Measurements from ENCODE around the gene EFR3B.
A peak's percentile ranks its signal among the peaks of the same experiment; 100 is the strongest.

EFR3B gene

GRCh38 chr2:25197336-25198208 lies 155.7 kb downstream of the EFR3B start:
- H3K4me3 Mint-ChIP-seq = no peak overlapping the region
- no peak overlapping the region for H3K27ac Mint-ChIP-seq
- peaks cover 13% of the 10 kb centered on the region for H3K27me3 Mint-ChIP-seq (ENCODE audit: low read depth, poor library complexity)
- DNase-seq = no peak
- TF ChIP-seq CTCF (IDR thresholded peaks at IDR 0.05) = no peak
- H3K9me3 Mint-ChIP-seq = no peaks in the 10 kb centered on the region
- H3K4me1 Mint-ChIP-seq = peaks cover 17% of the 10 kb centered on the region
- H3K36me3 Mint-ChIP-seq (ENCODE audit: low read depth) = no peaks in the 10 kb centered on the region

DNA sequence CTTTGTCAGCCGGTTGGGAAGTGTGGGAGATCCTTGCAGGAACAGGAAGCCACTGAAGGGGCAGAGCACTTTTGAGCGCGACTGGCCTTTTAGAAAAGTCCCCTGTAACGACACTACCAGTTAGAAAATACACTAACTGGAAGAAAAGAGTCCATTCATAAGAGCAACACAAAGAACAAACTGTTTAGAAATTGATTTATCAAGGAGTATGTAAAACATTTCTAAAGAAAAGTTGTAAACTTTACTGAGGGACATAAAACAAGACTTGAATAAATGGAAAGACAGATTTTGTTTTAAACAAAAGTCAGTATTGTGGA lies 156.3 kb downstream of the EFR3B start:
- Mint-ChIP-seq H3K4me3 (no peak overlapping the region), H3K9me3 (no peaks in the 10 kb centered on the region), H3K27ac (no peak overlapping the region), H3K27me3 (ENCODE audit: low read depth, poor library complexity) (peaks cover 13% of the 10 kb centered on the region), H3K4me1 (peaks cover 17% of the 10 kb centered on the region), H3K36me3 (ENCODE audit: low read depth) (no peaks in the 10 kb centered on the region)
- no peak for TF ChIP-seq CTCF (IDR thresholded peaks at IDR 0.05)
- no peak for DNase-seq

- Mint-ChIP-seq H3K9me3 (no peaks in the 10 kb centered on the region), H3K27ac (peak overlapping the region; percentile 8), H3K4me3 (no peak overlapping the region), H3K4me1 (peaks cover 17% of the 10 kb centered on the region), H3K27me3 (ENCODE audit: low read depth, poor library complexity) (peaks cover 13% of the 10 kb centered on the region), H3K36me3 (ENCODE audit: low read depth) (no peaks in the 10 kb centered on the region)
- TF ChIP-seq CTCF (IDR thresholded peaks at IDR 0.05) = no peak
- no peak for DNase-seq
Measured at GRCh38 chr2:25198576-25198975, 156.7 kb downstream of the EFR3B start.

DNA sequence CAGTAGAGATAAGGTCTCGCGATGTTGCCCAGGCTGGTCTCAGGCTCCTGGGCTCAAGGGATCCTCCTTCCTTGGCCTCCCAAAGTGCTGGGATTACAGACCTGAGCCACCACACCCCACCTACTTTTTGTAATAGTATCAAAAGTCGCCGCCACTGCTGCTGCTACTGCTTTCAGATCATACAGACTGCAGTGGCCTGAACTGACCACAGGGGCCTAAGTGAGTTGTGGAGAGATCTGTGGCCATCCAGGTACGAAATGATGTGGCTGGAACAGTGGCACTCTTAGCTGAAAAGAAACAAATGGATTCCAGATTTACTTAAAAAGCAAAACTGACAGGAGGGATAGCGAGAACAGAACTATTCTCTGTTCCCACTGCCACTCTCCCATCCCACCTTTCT lies 159.4 kb downstream of the EFR3B start:
- Mint-ChIP-seq H3K36me3 (ENCODE audit: low read depth) (no peaks in the 10 kb centered on the region), H3K9me3 (no peaks in the 10 kb centered on the region), H3K27ac (no peak overlapping the region), H3K4me3 (no peak overlapping the region), H3K4me1 (peaks cover 13% of the 10 kb centered on the region), H3K27me3 (ENCODE audit: low read depth, poor library complexity) (peaks cover 9% of the 10 kb centered on the region)
- no peak for DNase-seq
- TF ChIP-seq CTCF (IDR thresholded peaks at IDR 0.05) = peak; percentile 26

DNA sequence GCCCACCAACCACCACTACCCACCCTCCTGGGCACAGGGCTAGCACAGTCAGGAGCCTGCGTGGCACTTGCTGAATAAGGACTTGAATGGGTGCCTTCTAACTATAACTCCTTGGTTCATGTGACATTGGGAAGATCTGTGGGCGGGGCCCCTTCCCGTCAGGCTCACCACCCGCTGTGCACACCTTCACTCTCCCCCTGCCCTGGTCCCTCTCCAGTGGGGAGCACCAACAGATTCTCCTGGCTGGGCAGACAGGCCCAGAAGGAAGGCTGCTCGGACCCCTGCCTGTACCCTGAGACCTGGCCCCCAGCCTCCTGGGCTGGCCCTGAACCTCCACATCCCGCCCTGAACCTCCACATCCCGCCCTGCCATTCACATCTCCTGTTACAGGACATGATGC lies 159.9 kb downstream of the EFR3B start:
- Mint-ChIP-seq H3K27ac (no peak overlapping the region), H3K9me3 (no peaks in the 10 kb centered on the region), H3K4me3 (no peak overlapping the region), H3K4me1 (peaks cover 13% of the 10 kb centered on the region), H3K27me3 (ENCODE audit: low read depth, poor library complexity) (peaks cover 9% of the 10 kb centered on the region), H3K36me3 (ENCODE audit: low read depth) (no peaks in the 10 kb centered on the region)
- no peak for TF ChIP-seq CTCF (IDR thresholded peaks at IDR 0.05)
- DNase-seq = no peak

DNA sequence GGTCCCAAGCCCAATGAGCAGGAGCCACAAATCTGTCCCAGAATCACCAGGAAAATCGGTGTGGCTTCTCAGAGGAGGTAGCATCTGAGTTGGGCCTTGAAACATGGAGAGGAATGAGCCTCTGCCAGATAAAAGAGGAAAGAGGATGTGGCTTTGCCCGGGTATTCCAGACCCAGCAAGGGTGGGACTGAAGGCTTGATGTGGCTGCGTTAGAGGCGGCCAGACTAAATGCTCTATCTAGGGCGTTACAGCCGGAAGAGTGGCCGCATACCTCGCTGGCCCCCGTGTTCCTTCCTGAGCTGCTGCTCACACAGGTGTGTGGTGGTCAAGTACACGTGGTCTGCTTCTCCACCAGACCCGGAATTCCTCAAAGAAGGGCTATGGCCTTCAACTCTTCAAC lies 160.4 kb downstream of the EFR3B start:
- no peak for TF ChIP-seq CTCF (IDR thresholded peaks at IDR 0.05)
- no peaks in the 10 kb centered on the region for H3K9me3 Mint-ChIP-seq
- H3K27me3 Mint-ChIP-seq (ENCODE audit: low read depth, poor library complexity) = peaks cover 9% of the 10 kb centered on the region
- no peaks in the 10 kb centered on the region for H3K36me3 Mint-ChIP-seq (ENCODE audit: low read depth)
- DNase-seq = no peak
- H3K4me1 Mint-ChIP-seq = peaks cover 13% of the 10 kb centered on the region
- no peak overlapping the region for H3K27ac Mint-ChIP-seq
- H3K4me3 Mint-ChIP-seq = no peak overlapping the region

Measured in nephron progenitor cell (in vitro differentiated cells).